ENCODE results near the gene KIF3A. TPM values are rescaled to one million over a fixed set of nuclear protein-coding genes. Genes with fewer than 3 reads are reported as not detected.

KIF3A gene
- total RNA-seq, 1 donor from 2014 or later = 10.5 TPM

- Histone ChIP-seq H3K4me3 (no peak overlapping the region), H3K36me3 (no peaks in the 10 kb centered on the region), H3K9me3 (no peaks in the 10 kb centered on the region), H3K27ac (no peak overlapping the region), H3K27me3 (peaks cover 13% of the 10 kb centered on the region), H3K4me1 (peaks cover 3% of the 10 kb centered on the region)
- TF ChIP-seq CTCF (IDR thresholded peaks at IDR 0.05) = no peak
- DNase-seq (no peak), ATAC-seq (no peak)
- intact Hi-C loops (cut with DNase I) = no loop called here
Measured at GRCh38 chr5:132661231-132662003, 75.9 kb downstream of the KIF3A start.

GRCh38 chr5:132659598-132660493 lies 77.5 kb downstream of the KIF3A start:
- Histone ChIP-seq H3K4me1 (peaks cover 7% of the 10 kb centered on the region), H3K27ac (no peak overlapping the region), H3K9me3 (no peaks in the 10 kb centered on the region), H3K27me3 (peaks cover 26% of the 10 kb centered on the region), H3K4me3 (no peak overlapping the region), H3K36me3 (no peaks in the 10 kb centered on the region)
- ATAC-seq = no peak
- no peak for DNase-seq
- no peak for TF ChIP-seq CTCF (IDR thresholded peaks at IDR 0.05)
- intact Hi-C loops (cut with DNase I) = no loop called here

- Histone ChIP-seq H3K4me3 (no peak overlapping the region), H3K36me3 (no peaks in the 10 kb centered on the region), H3K27ac (no peak overlapping the region), H3K9me3 (no peaks in the 10 kb centered on the region), H3K4me1 (peaks cover 7% of the 10 kb centered on the region), H3K27me3 (peaks cover 35% of the 10 kb centered on the region)
- ATAC-seq (no peak), DNase-seq (no peak)
- intact Hi-C loops (cut with DNase I) = no loop called here
- TF ChIP-seq CTCF (IDR thresholded peaks at IDR 0.05) = no peak
Measured at GRCh38 chr5:132658381-132659302, 78.7 kb downstream of the KIF3A start.

GRCh38 chr5:132657676-132658380 lies 79.5 kb downstream of the KIF3A start, which contains the start of gene IL13:
Gene IL13 (plus strand): TSS chr5:132658173. CDS start chr5:132658187, 14 bp downstream.
- DNase-seq (no peak), ATAC-seq (no peak)
- Histone ChIP-seq H3K27me3 (peaks cover 35% of the 10 kb centered on the region), H3K36me3 (no peaks in the 10 kb centered on the region), H3K4me3 (no peak within 1 kb of the TSS), H3K4me1 (peaks cover 4% of the 10 kb centered on the region), H3K27ac (no peak within 1 kb of the TSS), H3K9me3 (no peaks in the 10 kb centered on the region)
- intact Hi-C loops (cut with DNase I) = no loop called here
- no peak for TF ChIP-seq CTCF (IDR thresholded peaks at IDR 0.05)

Data from upper lobe of right lung (tissue), 1 donor.